ENCODE data around the gene CES4A.

- TF ChIP-seq, protein P1, sequence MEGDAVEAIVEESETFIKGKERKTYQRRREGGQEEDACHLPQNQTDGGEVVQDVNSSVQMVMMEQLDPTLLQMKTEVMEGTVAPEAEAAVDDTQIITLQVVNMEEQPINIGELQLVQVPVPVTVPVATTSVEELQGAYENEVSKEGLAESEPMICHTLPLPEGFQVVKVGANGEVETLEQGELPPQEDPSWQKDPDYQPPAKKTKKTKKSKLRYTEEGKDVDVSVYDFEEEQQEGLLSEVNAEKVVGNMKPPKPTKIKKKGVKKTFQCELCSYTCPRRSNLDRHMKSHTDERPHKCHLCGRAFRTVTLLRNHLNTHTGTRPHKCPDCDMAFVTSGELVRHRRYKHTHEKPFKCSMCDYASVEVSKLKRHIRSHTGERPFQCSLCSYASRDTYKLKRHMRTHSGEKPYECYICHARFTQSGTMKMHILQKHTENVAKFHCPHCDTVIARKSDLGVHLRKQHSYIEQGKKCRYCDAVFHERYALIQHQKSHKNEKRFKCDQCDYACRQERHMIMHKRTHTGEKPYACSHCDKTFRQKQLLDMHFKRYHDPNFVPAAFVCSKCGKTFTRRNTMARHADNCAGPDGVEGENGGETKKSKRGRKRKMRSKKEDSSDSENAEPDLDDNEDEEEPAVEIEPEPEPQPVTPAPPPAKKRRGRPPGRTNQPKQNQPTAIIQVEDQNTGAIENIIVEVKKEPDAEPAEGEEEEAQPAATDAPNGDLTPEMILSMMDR (IDR thresholded peaks at IDR 0.05; ENCODE audit: poor library complexity) = no peak
- TF ChIP-seq EZH2phosphoT487 (IDR thresholded peaks at IDR 0.05; ENCODE audit: low read depth, severe bottlenecking, unreplicated experiment) (no peak), EZH2 (IDR thresholded peaks at IDR 0.05; ENCODE audit: borderline replicate concordance) (no peak)
Observed at GRCh38 chr16:66996324-66996982, 8.1 kb downstream of the CES4A start.
